SIG-M5 treated with dmso at 0.1 percent for 504 hours (cell line): ENCODE measurements around the gene SEMA3B.
A peak's percentile ranks its signal among the peaks of the same experiment; 100 is the strongest.
"Not testable (repeated sequence)": the region's sequence is repeated elsewhere in the genome, so short reads cannot be mapped to it uniquely, and the experiment has no call there.

Source experiments
- DNase-seq: peaks from one replicate; lab custom pipeline; 2025; ENCODE audit not compliant: unreplicated experiment; lab: John Stamatoyannopoulos, UW

SEMA3B gene

DNA sequence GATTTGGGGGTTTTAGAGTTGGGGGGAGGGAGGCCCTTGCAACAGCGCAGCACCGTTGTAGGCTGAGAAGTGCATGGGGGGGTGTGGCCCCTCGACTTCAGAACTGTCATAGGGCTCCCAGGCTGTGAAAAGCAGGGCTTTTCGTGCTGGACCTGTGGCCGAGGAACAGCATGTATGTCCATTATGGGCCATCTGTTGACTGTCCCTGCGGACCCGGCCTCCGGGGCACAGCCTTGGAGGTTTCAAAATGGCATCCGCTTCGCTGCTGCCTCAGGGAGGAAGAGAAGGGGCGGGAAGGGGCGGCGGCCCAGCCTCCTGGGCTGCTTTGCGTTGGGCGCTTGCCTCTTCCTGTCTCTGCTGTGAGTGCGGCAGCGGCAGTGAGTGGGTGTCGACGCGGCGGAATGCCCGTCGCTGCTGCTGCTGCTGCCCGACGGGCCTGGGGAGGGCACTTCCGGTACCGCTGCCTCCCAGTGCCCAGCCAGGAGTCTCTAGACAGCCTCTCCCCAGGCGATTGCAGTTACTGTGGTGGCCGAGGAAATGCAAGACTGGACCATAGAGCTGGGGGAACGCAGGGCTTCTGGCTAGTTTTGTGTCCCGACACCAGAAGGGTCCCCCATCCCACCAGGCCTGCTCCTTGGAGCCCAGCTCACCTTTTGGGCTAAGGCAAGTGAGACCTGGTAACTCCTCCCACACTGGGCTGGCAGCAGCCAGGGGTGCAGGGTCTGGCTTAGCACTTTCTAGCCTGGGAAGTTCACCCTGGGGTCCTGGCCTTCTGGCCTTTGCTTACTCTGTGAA, 31.0 kb upstream of the SEMA3B start:
- peak; percentile 83 for DNase-seq

- DNase-seq, result peak; percentile 24
Measured at GRCh38 chr3:50238549-50239026, 30.4 kb upstream of the SEMA3B start.

- DNase-seq, result no peak
Measured at GRCh38 chr3:50239649-50240048, 29.3 kb upstream of the SEMA3B start.

GRCh38 chr3:50241163-50241562, 27.8 kb upstream of the SEMA3B start:
- DNase-seq, result no peak

DNA sequence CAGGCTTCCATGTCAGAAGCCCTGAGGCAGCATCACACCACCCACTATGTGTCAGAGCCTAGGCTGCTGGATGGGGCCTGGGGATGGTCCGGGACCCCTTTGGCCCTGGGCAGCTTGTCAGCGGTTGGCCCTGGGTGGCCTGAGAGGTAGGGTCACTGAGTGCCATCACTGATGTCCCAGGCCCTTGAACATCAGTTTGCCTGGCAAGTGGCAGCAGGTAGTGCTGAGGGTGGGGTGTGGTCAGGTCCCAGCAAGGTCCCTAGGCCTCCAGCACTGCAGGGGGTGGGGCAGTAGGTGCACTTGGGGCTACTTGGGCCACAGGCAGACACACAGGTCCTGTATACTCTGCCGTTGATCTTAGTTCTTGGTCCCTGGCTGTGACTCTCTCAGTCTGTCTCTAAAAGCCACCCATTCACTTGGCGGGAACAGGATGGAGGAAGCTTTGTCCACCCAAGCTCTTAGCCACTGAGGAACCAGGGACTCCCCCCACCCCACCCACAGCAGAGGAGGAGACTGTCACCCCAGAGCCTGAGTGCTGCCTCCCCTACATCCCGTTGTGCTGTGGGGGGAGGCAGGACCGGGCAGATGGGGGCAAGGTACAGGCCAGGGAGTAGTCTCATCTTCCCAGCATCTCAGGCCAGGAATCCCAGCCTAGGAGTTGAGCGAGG, 27.1 kb upstream of the SEMA3B start:
- no peak for DNase-seq

DNA sequence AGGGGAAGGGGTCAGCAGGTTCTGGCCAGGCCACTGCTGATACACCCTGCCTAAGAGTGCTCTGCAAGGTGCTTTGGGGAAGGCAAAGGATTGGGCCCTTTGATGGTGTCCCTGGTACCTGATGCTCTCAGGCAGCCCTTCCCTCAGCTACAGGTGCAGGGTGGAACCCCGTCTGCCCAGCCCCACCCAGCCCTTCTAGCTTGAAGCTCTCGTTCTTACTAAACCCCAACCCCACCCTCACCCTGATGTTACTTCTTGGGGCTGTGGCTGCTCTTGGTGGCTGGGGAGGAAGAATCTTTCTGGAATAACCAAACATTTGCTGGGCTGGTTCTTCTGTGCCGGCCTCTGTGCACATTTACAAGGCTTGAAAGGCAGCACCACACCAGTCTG, 26.6 kb upstream of the SEMA3B start:
- no peak for DNase-seq

DNA sequence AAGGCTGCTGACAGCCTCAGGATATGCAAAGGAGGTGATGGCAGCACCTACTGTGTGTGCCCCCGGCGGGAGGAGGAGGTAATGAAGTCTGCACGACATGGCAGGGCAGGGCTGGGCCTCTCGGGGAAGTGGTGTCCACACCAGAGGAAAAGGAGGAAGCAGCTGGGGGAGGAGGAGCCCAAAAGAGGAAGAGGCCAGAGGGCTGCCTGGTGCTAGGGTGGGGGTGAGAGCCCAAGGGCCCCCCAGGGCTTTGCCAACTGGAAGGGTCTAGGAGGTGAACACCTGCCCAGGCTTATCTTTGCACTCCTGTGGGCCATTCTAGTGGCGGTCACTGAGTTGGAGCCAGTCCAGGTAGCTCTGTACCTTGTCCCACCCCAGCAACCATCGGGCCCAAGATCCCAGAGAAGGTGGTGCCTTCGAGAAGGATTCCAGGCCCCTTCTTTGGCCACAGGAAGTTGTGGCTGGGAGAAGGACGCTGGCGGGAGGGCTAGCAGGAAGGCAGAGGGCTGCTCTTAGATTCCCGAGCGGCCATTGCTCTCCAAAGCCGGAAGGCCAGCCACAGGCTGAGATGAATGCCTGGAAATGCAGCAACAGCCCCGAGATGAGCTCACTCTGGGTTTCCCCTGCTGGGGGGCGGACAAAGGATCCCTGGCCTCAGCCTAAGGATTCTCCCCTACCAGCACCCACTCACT, 25.9 kb upstream of the SEMA3B start:
- peak; percentile 94 for DNase-seq

DNA sequence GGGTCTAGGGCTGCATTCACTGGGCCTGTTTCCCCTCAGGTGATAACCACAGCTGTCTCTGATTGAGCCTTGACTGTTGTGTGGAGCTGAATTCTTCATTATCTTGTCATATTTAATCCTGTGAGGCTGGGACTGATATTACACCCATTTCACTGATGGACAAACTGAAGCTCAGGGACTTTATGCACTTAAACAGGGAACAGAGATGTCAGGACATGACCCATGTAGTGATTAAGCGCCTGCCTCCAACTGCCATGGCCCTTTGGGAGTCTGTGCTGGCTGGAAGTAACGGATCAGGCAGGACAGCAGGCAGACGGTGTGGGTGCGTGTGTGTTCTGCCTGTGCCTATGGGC, 25.4 kb upstream of the SEMA3B start:
- DNase-seq, result no peak

DNA sequence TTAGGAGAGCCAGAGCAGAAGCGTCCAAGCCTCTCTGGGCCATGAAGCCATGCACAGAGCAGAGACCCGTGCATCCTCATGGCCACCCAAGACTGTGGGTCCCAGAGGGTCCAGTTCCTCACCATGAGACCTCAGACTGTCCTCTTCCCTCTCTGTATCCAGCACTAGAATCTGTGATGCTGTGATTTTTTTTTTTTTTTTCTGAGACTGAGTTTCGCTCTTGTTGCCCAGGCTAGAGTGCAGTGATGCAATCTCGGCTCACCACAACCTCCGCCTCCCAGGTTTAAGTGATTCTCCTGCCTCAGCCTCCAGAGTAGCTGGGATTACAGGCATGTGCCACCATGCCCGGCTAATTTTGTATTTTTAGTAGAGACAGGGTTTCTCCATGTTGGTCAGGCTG, 24.1 kb upstream of the SEMA3B start:
- DNase-seq, result not testable (repeated sequence)

DNA sequence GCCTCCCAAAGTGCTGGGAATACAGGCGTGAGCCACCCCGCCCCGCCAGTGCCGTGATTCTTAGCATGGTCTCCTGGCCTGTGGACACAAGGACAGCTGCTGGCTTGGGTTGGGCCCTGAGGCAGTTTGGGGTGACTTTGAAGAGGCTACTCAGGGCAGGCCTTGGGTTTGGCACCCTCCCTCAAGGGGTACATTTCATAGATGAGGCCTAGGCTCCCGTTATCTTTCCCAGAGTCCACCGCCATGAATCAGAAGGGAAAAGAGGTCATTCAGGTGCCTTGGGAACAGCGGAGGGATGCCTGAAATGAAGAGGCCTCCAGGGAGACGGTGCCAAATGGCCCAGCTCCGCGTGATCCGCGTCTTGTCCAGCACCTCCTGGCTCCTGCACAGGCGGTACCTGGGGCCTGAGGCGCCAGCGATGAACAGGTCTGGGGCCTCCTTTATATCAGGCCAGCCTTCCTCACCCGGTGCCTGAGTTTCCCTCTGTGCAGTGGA, 23.6 kb upstream of the SEMA3B start:
- no peak for DNase-seq

DNA sequence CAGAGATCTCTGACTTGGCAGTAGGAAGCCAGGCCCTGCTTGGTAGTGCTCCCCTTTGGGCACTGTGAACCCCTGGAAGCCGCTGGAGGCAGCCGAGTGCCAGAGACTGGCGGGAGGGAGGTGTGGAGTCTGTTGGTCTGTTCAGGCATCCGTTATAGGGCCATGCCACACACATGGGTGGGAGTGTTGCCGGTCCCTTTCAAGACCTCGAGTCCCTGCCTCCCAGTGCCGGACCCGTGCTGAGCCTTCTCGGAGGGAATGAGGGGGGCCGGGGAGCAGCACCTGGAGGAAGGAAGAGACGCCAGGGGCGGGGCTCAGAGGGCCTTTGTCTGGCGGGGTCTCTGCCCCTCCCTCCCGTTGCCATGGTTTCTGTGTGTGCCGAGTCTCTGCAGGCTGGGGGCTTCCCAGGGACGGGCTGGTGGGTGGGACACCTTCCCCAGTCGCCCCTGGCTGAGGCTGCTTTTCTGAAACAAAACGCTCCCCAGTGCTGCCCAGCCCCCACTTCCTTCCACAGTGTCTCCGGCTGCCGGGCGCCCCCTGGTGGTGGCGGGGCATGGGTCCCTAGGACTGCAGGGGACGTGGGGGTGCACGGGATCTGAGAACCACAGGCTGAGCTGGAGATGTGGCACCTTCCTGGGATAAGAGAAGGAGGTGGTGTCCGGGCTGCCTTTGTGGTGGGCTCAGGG, 23.0 kb upstream of the SEMA3B start:
- peak; percentile 71 for DNase-seq

DNA sequence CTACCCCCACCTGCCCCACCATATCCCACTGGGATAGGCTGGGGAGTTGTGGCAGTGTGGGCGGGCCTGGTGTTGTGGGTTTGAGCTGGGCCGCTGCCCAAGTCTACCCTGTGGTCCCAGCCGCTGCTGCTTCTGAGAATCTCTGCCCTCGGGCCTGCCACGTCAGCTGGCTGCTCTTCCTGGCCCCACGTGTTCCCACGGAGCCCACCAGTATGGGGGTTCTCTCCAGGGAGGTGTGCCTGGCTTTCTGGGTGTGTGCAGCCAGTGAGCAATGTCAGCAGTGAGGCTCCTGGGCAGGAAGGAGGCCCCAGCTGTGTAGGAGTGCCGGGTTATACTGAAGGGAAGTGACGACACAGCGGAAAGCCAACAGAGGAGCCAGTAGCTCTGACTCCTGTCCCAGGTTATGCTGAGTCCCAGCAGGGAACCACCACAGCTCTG, 22.4 kb upstream of the SEMA3B start:
- DNase-seq, result peak; percentile 73

- DNase-seq, result no peak
Measured at GRCh38 chr3:50248387-50248786, 20.6 kb upstream of the SEMA3B start.

GRCh38 chr3:50249457-50249856, 19.5 kb upstream of the SEMA3B start:
- DNase-seq, result no peak

DNA sequence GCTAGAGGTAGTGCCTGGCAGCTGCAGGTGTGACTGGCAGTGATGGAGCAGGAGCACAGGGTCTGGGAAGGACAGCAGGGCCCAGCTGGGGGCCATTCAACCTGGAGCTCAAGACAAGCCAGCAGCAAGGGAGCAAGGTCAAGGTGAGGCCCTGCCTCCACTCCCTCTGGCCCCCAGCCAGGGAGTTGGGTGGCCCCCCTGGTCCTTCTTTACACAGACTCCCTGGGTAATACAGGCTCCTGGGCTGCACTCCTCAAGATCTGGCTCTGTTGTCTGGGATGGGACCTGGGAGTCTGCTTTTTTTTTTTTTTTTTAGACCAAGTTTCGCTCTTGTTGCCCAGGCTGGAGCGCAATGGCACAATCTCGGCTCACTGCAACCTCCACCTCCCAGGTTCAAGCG, 18.4 kb upstream of the SEMA3B start:
- DNase-seq, result no peak

DNA sequence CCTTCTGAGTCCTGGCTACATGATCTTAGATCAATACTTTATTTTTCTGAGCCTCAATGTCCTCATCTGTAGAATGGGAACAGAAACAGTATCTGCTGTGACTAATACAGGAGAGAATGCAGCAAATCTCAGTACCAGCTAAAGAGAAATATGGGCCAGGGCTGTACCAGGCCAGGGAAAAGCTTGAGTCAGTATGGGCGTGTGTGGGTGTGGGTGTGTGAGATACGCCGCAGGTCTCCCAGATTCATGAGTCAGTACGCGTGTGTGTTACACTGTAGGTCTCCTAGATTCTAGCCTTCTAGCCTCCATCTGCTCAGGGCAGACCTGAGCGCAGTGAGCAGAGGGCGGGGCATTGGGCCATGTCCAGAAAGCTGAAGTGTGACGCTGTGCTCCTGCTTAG, 17.7 kb upstream of the SEMA3B start:
- DNase-seq, result no peak

GRCh38 chr3:50254577-50255250, 14.2 kb upstream of the SEMA3B start:
- peak; percentile 44 for DNase-seq

- no peak for DNase-seq
Measured at GRCh38 chr3:50255251-50255615, 13.7 kb upstream of the SEMA3B start.

- DNase-seq, result no peak
Measured at GRCh38 chr3:50256978-50257890, 11.7 kb upstream of the SEMA3B start.
